Measurements from ENCODE around the gene C1orf105.

- no peak for TF ChIP-seq POLR2AphosphoS5 (IDR thresholded peaks at IDR 0.05; ENCODE audit: low read depth, low read length)
- TF ChIP-seq, protein P1, sequence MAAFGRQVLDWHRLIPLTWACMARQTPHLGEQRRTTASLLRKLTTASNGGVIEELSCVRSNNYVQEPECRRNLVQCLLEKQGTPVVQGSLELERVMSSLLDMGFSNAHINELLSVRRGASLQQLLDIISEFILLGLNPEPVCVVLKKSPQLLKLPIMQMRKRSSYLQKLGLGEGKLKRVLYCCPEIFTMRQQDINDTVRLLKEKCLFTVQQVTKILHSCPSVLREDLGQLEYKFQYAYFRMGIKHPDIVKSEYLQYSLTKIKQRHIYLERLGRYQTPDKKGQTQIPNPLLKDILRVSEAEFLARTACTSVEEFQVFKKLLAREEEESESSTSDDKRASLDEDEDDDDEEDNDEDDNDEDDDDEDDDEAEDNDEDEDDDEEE (CRISPR knock-in tag; IDR thresholded peaks at IDR 0.05), result no peak
These were observed 25.7 kb upstream of the C1orf105 start for GRCh38 chr1:172394811-172395210.

Measured in HepG2 (cell line).